Keratinocyte (primary cell): ENCODE data around the gene PEA15.

Experiments used
- EZH2 ChIP-seq: IDR thresholded peaks from one replicate; pipeline ENCODE4 v1.6.1; 2012; ENCODE audit warnings: inconsistent platforms, mild to moderate bottlenecking, low read length, moderate library complexity
- TF ChIP-seq, protein P1 (sequence below), 3 experiments: IDR thresholded peaks in 1 of 3; conservative IDR thresholded peaks in 1 of 3; optimal IDR thresholded peaks in 1 of 3; 2 replicates in 2 of 3; 3 replicates in 1 of 3; pipeline versions ENCODE3 to v1.5.1; 2011; ENCODE audit warnings: low read length in 3 of 3, mild to moderate bottlenecking in 3 of 3, moderate library complexity in 2 of 3, control low read depth in 1 of 3, inconsistent platforms in 1 of 3; ENCODE audit not compliant: insufficient read depth in 2 of 3; ENCODE audit errors: extremely low read depth in 1 of 3

DNA sequence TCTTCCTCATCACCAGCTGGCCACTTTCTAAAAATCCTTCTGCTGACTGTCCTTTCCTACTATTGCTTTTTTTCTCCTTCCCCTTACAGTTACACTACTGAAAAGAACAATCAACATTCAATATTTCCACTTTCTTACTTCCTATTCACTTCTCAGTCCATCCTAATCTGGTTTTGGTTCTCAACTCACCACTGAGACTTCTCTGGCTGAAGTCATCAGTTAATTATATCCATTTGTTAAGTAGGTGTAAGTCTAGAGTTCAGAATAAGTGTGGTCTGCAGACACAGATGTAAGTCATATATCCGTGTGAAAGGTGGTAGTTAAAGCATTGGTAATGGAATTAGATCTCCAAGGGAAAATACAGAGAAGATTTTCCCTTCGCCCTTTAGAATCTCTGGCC, 21.4 kb downstream of the PEA15 start:
- TF ChIP-seq, protein P1, sequence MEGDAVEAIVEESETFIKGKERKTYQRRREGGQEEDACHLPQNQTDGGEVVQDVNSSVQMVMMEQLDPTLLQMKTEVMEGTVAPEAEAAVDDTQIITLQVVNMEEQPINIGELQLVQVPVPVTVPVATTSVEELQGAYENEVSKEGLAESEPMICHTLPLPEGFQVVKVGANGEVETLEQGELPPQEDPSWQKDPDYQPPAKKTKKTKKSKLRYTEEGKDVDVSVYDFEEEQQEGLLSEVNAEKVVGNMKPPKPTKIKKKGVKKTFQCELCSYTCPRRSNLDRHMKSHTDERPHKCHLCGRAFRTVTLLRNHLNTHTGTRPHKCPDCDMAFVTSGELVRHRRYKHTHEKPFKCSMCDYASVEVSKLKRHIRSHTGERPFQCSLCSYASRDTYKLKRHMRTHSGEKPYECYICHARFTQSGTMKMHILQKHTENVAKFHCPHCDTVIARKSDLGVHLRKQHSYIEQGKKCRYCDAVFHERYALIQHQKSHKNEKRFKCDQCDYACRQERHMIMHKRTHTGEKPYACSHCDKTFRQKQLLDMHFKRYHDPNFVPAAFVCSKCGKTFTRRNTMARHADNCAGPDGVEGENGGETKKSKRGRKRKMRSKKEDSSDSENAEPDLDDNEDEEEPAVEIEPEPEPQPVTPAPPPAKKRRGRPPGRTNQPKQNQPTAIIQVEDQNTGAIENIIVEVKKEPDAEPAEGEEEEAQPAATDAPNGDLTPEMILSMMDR (optimal IDR thresholded peaks at IDR 0.05 in 1 of 3, IDR thresholded peaks at IDR 0.05 in 1 of 3, conservative IDR thresholded peaks at IDR 0.05 in 1 of 3; ENCODE audit: extremely low read depth in 1 of 3, insufficient read depth in 2 of 3, low read length in 3 of 3): no peak
- TF ChIP-seq EZH2: no peak
